T-helper 2 cell treated with Interferon-gamma antibody and Interleukin-4, amounts not matched to agents 100 ng/mL and 5 ng/mL, for 36 hours (primary cell): ENCODE results near the gene ORM2. TPM values are rescaled to one million over a fixed set of nuclear protein-coding genes. Genes with fewer than 3 reads are reported as not detected.

Source experiments
- intact Hi-C: fragments of 100-400 bp; cut with micrococcal nuclease; formaldehyde crosslinking; loops from one replicate; pipeline ENCODE4 v1.15.1; 2023
- total RNA-seq: library from RNA; stranded (reverse); gene quantifications from 2 replicates; pipeline ENCODE4 v1.2.3, GENCODE V29; 2022

Gene ORM2
- total RNA-seq, 1 donor from 2014 or later, result not detected

DNA sequence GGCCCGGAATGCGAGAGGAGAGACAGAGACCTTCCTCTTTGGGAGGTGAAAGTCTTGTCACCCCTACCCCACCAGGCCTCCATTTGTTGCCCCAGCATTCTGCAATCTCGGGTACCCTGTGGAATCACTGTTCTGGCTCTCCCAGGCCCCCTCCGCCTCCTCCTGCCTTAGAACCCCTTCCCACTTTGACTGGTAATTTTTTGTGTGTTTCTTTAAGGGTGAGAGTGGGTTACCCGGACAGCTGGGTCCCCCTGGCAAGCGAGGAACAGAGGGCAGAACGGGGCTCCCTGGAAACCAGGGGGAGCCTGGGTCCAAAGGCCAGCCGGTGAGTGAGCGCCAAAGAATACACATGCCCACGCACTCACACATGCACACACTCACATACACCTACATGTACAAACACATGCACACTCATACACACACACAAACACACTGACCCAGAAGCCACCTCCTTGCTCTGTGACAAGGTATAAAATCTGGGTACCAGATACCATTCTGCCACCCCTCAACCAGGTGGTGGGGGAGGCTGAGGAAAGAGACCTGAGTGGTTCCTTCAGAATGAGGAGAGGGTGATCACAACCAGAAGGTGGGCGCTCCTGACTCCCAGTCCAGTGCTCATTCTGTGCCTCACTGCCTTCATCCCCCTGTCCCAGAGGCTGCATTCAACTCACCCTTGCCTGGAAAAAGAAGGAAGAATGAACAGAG, 37.6 kb upstream of the ORM2 start:
- intact Hi-C loops, result loop anchor here (1.0 kb wide), 3 partner anchors 137 to 210 kb away; partner anchors contain the start of gene COL27A1

DNA sequence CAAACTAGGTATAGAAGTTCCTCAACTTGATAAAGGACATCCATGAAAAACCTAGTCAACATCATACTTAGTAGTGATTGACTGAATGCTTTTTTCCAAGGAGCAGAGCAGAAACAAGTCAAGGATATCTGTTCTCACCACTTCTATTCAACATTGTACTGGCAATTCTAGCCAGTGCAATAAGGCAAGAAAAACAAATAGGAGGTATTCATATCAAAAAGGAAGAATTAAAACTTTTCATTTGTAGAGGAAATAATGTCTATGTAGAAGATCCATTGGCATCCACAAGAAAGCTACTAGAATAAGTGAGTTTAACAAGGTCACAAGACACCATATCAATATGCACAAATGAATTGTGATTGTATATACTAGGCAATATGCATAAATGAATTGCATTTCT, 35.0 kb upstream of the ORM2 start:
- intact Hi-C loops, result no loop called here

DNA sequence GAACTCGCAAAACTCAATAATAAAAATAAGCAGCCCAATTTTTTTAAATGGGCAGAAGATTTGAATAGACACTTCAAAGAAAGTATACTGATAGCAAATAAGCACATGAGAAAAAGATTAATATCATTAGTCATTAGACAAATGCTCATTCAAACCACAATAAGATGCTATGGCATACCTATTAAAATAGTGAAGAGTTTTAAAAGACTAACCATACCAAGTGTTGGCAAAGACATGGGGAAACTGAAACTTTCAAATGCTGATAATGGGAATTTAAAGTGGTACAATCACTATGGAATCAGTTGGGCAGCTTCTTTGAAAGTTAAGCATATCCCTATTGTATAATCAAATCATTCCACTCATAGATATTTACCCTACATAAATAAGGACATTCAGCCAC, 33.3 kb upstream of the ORM2 start:
- intact Hi-C loops, result no loop called here

DNA sequence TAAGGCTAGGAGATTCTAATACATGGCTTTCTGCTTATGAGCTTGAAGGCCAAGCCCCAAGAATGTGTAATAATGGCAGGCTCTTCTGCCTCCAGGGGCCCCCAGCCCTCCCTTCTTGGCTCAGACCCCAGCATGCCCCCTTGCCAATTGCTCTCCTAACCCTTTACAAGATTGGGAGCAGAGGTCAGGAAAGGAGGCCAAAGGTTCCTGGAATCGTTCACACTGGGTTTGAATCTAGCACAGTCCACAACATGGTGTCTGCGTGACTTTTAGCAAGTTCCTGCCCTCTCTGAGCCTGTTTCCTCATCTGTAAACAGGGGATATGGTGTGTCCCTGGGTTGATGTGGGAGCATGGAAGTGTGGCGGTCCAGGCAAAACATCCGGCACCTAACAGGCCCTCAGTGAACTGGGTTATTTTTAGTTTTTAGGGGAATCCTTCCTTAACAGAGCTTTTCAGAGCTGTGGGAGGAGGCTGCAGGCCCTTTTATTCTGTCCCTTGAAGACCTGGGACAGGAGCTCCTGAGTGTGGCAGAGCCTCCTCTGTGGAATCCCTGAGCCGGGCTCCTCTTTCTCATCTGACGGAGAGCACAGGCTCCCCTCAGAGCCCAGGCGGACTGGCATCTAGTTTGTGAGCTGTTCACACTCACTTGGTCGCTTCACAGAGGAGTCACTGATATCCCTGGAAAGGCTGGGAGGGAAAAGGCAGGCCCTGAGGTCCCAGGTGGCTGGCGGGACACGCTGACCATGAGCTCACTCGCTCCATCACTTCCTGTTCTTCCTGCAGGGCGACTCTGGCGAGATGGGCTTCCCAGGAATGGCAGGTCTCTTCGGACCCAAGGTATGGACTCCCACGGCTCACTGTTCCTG, 30.1 kb upstream of the ORM2 start:
- intact Hi-C loops, result no loop called here

DNA sequence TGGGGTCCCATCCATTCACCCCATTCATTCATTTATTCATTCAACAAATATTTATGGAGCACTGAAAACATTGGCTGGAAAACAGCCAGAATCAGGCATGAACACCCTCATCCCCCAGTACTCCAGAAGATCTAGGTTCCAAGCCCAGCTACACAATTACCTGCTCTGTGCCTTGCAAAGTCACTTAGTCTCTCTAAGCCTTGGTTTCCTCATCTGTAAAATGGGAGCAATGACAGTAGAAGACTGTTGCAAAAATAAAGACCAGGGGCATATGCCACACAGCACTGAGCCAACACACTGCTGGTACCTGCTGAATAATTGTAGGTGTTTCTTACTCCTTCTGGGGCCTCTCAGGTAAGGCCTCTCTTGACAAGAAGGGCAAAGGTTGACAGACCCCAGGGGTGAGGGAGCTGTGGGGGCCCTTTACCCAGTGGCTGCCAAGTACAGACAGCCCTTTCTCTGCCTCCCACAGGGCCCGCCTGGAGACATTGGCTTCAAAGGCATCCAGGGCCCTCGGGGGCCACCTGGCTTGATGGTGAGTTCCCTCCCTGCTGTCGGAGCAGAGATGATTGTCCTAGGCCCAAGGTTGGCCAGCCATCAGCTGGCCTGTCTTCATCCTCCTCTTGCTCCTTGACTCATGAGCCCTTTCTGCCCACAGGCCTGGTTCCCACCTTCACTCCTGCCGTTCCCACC, 29.4 kb upstream of the ORM2 start:
- intact Hi-C loops, result no loop called here

DNA sequence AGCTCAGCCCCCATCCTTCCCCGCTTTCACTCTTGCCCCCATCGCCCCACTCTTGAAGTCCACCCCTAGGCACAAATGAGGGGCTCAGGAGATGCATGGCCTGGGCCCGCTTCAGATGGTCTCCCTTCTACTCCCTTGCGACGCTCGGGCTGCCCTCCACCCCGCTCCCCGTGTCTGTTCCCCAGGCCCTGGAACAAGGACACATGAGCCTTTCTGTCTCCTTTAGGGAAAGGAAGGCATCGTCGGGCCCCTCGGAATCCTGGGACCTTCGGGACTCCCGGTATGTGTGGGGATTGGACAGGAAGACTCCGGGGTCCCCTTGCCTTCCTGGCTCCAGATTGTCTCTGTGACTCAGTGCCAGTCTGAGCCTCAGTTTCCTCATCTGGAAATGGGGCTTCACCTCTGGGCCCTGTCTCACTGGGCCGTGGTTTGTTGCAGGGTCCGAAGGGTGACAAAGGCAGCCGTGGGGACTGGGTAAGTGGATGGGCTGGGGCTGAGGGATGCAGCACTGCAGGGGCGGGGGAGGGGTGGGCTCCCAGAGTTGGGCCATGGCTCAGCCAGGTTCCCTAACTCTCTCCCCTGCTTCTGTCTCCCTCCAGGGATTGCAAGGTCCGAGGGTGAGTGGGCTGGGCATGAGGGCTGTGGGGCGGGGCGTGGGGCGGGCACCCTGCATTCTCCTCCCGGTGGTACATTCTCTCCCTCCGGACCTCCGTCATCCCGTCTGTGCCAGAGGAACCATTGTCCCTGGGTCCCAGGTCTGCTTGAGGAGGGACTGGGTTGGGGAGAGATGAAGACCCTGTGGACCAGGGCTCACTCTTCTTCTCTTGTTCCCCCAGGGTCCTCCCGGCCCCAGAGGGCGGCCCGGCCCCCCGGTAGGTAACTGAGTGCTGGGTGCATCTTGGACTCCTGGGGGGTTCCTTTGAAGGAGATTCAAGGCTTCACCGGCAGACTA, 28.5 kb upstream of the ORM2 start:
- intact Hi-C loops, result no loop called here

DNA sequence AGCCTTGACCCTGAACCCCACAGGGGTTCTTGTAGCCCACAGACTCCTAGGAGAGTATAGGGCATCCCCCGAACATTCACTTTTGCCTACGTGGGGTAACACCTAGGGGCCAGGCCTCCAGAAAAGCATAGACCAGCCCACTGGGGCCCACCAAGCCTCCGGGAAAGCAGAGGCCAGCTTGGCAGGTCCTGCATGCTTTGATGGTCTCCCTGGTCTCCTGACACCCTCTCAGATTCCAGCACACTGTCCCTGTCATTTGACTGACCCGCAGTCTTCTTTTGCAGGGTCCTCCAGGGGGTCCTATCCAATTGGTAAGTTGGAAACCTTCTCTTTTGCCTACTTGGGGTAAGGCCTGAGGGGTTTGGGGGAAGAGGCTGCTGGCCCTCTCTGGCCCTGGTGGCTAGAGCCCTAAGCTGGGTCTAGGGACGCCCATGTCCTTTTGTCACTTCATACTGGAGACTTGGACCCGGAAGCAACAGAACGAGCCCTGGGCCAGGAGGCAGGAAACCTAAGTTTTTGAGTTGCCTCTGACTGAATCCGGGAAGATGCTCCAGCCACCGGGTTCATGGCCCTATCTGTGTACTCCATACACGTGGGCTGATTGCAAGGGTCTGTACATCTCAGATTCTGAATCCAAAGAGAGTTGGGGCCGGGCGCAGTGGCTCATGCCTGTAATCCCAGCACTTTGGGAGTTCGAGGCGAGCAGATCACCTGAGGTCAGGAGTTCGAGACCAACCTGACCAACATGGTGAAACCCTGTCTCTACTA, 27.7 kb upstream of the ORM2 start:
- intact Hi-C loops, result no loop called here

DNA sequence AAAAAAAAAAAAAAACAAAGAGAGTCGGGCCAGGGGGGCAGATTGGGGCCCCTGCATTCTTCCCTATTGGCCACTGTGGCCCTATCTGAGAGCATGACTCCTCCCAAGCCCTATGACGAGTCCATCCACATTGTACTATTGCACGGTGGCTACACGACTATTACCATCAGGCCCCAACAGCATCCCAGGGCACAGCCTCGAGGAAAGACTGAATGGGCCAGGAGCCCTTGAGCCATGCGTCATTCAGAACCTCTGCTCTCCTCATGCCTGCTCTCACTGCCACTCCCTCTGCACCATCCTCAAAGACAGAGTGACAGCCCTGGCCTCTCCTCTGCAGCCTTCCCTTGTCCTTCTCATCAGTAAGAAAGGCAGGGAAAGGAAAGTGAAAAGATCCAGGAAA, 26.9 kb upstream of the ORM2 start:
- intact Hi-C loops, result no loop called here

DNA sequence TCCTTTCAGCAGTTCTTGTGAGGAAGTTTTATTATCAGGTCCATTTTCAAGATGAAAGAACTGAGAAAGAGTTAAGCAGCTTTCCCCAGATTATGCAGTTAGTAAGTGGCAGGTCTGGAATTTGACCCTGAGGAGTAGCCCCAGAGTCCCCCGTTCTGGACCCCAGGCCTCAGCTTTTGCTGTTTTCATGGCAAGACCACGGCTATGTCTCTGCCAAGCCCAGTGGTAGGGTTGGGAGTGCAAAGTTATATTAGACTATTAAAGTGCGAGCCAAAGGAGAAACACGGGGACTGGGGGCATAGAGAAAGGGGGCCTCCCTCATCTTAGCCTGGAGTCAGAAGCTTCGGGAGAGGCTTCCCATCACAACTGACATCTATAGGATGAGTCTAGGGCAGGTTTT, 26.1 kb upstream of the ORM2 start:
- intact Hi-C loops, result no loop called here

DNA sequence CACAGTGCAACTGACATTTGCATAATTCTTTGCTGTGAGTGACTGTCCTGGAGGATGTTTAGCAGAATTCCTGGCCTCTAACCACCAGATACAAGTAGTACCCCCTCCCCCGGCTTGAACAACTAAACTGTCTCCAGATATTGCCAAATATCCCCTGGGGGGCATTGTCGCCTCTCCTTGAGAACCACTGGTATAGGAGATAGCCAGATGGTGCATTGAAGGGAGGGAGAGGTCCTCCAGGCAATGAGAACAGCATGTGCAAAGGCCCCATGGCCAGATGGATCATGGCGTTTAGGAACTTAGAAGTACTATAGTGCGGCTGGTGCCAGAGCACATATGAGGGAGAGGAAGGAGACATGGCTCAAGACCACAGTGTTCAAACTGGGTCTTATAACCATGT, 25.7 kb upstream of the ORM2 start:
- intact Hi-C loops, result no loop called here

DNA sequence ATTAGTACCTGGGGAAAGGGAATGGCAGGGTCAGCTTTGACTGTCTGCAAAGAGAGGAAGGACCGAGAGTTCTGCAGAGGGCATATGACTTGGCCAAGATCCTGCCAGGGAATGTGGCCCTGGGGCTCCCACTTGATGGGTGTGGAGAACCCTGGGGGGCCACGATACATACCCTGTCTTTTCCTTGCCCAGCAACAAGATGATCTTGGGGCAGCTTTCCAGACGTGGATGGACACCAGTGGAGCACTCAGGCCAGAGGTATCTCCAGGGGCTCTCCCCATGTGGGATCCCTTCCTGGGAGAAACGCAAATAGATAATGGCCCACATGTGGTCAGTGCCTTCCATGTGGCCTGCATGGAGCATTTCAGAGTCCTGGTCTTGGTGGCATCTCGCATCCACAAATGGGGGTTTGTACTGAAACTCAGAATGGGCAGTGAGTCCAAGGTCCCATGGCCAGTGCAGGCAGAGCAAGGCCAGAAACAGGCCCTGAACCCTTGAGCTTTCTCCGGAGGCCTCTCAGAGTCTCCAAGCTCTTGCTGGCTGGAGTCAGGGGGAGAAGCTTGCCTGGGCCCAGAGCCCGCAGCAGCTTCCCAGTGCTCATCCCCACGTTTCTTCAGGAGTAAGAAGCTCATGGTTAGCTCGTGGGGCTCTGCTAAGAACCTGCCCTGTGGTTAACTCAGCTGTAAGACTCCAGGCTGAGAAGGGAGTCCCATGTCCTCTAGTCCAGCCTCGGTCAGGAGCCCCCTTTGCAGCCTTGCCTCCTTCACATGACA, 25.1 kb upstream of the ORM2 start:
- intact Hi-C loops, result no loop called here

DNA sequence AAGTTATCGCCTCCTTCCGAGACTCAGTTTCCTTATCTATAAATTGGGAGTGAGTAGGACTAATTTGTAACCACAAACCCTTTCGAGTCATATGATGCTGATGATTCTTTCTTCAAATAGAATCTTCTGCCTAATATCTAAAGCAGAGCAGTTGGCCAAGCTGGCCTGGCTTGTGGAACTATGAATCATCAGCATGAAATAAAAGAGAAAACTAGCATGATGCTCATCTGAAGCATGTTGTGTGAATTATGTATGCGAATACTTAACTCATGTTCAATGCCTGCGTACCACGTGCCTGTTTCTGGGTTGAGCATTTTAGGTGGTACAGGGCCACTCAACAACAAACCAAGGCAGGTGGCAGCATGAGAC, 21.8 kb upstream of the ORM2 start:
- intact Hi-C loops, result no loop called here

DNA sequence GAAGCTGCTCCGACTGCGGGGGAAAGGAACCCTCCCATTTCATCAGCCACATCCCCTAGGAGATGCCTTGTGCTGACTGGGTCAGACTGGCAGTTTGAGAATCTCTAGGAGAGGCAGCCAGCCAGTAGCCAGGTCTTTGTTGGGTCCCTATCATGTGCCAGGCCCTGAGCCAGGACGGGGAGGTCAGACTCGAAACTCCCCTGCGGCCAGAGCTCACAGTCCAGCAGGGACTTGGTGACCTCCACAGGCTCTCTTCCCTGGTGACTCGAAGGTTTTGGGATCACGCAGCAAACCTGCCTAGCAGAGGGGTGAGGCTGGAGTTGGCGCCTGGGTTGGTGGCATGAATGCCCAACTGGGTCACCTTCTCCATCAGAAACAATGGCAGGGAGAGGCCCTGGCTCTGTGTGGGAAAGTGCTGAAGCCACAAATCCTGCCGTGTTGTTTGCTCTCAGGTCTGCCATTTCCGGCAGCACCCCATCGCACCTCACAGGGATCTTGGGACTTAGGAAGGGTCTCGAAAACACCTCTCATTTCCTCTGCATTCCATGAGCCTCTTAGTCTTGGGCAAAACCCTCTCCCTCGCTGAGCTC, 21.2 kb upstream of the ORM2 start:
- intact Hi-C loops, result no loop called here

DNA sequence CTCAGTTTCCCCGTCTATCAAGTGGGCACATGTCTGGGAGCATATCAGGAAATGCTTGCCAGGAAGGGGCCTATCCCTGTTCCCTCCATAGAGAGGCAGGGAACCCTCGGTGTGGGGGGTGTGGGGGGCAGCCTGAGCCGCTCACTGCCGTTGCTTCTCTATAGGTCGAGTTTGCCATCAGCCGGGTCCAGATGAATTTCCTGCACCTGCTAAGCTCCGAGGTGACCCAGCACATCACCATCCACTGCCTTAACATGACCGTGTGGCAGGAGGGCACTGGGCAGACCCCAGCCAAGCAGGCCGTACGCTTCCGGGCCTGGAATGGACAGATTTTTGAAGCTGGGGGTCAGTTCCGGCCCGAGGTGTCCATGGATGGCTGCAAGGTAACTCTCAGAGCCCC, 20.6 kb upstream of the ORM2 start:
- intact Hi-C loops, result no loop called here

DNA sequence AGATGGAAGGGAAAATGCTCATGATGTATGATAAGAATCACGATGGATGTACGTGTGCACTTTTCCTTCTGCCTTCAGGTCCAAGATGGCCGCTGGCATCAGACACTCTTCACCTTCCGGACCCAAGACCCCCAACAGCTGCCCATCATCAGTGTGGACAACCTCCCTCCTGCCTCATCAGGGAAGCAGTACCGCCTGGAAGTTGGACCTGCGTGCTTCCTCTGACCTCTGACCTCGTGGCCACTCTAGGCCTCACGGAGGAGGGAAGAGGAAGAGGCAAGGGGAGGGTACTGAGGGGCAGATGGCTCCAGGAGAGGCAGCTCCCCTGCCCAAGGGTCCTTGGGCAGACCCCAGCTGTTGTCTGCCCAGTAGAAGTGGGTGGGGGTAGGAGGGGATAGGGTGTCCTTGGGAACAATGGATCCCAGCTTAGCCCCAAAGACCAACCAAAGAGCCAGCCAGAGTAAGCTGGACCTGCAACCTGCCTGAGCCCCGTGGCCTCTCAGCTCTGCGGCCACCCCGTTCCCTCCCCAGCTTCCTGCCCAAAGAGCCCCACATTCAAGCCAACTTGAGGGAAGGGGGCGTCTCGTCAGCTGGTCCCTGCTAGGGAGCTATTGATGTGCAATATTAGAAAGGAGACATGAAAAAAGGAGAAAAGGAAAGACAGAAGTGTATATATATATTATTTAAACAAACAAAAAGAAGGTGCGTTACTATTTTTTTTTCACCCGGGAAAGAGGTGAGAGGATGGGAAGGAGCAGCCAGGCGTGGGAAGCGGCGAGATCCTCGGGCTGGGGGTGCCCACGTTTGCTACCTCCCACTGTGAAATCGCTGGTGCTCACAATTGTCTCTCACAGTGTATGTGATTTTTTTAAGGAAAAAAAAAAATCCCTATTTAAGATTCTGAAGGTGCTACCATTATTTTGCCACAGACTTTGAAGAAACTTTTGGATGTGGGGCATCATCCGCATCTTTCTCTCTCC, 18.9 kb upstream of the ORM2 start:
- intact Hi-C loops, result no loop called here

DNA sequence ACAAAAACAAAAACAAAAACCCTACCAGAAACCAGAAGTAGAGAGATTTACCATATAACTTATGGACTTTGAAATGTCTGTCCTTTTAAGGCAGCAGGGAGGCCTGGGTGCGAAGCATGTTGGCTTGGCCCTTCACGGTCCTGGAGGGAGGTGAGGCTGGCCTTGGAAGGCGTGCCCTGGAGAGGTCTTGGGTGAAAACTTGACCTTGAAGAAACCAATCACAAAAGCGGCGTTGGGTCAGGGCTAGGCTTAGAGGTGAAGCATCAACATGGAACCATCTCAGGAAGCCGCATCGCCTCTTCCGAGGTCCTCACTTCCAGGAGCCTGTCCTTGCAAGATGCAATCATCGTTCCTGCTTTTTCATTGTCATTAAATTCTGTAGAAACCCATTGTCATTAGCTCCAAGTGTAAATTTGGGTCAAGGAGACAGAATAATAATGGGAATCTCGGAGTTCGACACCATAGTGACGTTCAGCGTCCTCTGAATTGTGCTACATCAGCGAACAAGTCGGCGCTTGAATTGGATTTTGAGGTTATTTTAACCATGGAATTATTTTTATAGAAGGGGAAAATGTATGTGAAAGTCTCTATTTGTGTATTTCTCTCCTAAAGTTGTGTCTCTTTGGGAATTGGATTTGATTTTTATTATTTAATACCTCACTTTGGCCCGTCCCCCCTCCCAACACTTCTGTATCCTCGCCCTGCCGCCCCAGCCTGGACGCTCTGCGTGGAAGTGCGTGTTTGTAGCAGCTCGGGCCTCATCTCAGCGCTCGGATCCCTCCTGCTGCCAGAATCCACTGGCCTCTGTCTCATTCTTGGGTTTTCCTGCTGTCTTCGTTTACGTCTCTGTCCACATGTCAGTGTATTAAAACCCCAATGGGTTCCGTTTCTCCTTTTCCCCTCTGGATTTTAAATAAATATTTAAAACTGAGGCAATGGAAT, 17.8 kb upstream of the ORM2 start:
- intact Hi-C loops, result no loop called here

DNA sequence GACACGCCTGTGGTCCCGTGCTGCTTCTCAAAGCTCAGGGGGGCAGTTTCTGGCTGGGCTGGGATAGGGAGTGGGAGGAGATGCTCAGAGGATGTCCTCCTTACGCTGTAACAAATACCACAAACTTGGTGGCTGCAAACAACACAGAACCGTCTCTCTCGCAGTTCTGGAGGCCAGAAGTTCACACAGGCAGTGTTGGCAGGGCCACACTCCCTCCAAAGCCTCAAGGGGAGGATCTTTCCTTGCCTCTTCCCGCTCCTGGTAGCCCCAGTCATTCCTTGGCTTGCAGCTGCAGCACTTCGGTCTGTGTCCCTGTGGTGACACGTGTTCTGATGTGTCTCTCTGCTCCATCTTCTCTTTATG, 17.2 kb upstream of the ORM2 start:
- intact Hi-C loops, result no loop called here
